Activated T-cell treated with anti-CD3 and anti-CD28 coated beads for 1 hour (primary cell): Measurements from ENCODE around the gene PCNX4.

Source experiments
- DNase-seq: peaks from one replicate; pipeline ENCODE4 v3.0.0-alpha.2; 2020; ENCODE audit warnings: low read depth

PCNX4 gene

DNA sequence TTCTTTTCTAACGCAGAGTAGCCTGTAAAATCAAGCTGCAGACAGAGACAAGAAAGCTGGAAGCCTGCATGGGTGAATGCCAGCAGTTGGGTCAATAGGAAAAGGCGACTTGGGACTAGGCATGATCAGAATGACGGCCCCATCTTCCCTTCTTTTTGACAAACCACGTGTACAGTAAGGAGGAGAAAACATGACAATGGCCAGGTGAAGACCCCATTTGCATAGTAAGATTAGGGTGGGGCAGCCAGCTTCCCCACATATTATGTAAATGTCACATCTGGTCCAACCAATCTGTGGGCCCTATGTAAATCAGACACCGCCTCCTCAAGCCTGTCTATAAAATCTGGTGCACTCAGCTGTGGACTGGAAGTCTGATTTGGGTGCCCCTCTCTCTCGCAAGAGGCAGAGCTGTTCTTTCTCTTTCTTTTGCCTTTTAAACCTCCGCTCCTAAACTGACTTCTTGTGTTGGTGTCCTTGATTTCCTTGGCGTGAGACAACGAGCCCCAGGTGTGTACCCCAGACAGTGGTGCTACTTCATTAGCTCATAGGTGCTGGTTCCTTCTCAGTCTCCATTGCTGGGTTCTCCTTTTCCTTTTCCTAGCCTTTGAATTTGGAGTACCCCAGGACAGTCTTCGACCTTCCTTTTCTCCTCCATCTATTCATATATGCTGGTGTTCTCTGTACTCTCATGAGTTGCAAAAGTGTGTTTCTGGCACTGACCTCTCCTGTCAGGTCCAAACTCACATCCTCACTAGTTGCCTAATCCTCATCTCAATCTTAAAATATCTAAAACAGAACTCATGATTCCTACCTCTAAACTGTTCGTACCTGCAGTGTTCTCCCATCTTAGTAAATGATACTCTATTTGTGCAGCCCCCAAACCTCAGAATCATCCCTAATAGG lies 82.9 kb downstream of the PCNX4 start:
- DNase-seq = no peak

DNA sequence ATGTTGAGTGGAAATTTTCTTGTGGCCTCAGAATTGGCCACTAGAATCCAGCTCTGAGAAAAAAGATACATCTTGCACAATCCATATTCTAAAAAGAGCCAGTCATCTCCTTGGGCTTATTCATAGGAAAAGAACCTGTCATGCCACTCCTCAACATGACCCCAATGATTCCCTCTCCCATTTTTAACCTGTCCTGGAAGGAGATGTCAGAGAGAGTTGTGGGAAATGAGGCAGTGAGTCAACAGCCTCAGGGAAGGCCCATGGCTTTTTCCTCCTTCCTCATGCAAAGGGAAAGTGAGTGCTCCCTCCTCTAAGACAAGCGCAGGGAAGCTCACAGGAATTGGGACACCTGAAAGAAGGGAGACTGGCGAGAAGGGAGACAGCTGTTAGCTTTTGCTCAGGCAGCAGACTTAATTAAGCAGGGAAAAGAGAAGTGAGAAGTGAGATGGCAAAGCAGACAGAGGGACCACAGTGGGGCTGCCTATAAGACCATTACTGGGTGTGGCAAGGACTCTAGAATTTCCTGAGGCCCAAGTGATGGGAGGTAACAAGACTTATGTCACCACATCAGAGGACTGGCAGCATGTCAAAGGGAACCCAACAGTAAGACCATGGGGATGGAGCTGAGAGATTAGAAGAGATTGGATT lies 83.7 kb downstream of the PCNX4 start:
- DNase-seq = no peak

DNA sequence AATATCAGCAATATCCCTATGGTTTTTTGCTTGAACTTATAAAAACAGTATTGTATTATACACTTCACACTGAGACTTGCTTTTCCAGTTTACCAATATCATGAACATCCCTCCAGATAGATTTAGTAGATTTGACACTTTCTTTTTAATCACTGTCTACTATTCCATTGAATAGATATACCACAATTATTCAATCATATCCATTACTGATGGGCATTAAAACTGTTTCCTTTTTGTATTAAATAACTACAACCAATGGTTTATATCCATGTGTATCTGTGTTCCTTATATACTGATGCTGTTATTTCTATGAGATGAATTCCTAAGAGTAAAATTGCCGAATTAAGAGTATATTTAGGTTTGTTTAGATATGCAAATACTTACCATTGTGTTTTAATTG lies 86.4 kb downstream of the PCNX4 start:
- no peak for DNase-seq

DNA sequence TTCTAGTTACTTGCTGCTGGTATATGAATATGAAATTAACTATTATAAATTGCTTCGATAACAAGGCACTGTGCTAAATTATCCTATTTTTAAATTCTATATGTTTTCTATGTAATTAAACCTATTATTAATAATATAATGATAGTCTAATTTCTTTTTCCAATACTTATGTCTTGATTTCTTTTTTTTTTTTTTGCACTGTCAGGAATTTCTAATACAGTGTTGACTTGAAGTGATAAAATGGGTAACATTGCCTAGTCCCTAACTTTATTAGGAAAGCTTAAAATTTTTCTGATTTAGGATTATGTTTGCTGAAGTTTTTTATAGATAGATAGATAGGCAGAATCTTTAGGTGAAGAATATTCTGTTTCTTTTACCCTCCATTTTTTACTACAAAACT lies 87.1 kb downstream of the PCNX4 start:
- no peak for DNase-seq

DNA sequence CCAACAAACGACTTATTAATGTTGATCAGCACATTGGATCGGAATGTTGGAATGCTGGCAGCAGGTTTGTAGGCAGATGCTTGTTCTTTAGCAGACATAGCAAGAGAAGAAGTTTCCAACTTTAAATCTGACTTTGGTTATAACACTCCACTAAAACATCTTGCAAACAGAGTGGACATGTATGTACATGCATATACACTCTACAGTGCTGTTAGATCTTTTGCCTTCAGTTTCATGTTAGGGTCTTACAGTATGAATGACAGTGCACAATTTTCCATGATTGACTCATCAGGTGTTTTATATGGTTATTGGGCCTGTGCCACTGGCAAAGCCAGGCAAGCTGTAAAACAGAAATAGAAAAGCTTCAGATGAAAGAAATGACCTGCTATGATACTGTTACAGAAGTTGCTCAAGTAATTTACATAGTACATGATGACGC lies 87.7 kb downstream of the PCNX4 start:
- no peak for DNase-seq

DNA sequence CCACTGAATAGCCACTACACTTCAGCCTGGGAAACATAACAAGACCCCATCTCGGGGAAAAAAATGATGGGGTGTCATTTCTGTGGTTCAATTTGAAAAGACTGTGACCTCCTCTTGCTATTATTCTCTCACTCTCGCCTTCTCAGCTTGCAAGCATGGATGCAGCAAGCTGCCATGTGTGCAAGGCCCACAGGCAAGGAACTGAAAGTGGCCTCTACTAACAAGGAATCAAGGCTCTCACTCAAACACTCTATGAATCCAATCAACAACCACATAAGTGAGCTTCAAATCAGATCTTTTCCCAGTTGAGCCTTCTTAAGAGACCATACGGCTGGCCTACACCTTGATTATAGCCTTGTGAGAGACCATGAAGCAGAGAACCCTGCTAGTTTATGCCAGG lies 91.4 kb downstream of the PCNX4 start:
- no peak for DNase-seq

DNA sequence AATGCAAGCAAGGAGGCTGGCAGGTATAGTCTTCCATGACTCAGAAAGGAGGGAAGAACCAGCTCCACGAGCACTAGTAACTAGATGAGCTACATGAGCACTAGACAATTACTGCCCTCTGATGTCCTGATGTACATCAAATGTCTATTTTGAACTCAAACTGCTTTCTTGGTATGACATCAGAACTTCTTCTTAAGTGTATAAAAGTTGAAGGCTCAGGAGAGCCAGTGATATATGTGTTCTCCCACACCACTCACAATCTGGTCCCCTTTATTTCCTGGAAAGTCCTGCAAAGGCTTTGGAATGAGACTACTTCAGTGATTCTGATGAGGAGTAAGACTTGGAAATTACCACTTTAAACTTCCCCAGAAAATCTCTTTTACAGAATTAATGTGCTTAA lies 92.0 kb downstream of the PCNX4 start:
- DNase-seq = no peak

DNA sequence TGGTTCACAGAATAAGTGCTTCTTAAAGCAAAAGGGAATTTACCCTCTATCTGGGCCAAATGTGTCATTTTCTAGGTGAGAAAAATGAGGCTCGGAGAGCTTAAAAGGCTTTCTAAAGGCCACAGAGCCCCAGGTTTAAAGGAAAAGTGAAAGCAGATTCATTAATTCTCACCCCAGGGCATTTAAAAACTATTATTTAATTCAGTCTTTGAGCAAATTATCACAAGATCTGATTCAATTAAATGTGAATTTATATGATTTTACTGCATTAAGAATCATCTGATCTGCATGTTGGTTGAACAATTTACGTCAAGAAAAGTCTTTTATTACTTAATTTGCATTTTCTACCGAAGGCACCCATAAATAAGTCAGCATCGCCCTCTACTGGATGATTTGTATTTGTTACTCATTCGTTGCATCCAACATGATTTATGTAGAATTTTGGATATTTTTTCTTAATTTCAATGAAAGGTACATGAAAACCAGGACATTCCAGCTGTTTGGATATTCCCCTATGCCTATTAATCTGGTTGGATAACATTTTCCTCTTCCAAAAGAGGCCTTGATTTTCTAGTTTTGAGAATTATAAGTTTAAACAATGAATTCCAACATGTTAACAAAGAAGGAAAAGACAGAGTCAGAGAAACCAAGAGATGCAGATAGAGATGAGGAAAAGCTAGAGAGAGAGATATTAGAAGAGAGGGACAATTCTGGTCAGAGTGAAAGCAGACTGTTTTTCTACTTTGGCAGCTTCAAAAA lies 92.6 kb downstream of the PCNX4 start:
- DNase-seq = no peak

DNA sequence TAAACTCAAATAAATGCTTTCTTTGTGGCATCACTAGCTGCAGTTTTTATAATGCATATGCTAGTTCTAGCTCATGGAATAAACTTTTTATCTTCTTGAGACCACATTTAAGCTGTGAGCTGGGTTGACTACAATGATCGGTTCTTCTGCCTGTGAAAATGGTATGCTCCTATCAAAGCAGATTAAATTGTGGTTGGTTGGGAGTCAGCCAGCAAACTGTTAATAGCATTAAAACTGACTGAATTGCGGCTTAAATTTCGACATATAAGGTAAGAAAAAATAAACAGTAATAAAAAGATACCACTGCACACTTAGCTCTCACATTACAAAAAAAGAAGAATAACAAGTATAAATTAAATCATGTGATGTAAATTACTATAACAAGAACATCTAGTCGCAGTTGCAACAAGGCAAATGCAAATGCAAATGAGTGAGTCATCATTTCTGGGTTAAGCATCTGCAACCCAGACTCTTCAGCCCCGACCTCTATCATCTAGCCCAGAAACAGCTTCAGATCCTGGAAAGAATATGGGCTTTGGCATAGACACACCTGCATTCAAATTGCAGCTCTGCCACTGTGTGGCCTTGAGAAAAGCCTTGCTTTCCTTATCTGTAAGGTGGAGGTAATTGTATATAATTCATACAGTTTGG lies 93.3 kb downstream of the PCNX4 start:
- no peak for DNase-seq

DNA sequence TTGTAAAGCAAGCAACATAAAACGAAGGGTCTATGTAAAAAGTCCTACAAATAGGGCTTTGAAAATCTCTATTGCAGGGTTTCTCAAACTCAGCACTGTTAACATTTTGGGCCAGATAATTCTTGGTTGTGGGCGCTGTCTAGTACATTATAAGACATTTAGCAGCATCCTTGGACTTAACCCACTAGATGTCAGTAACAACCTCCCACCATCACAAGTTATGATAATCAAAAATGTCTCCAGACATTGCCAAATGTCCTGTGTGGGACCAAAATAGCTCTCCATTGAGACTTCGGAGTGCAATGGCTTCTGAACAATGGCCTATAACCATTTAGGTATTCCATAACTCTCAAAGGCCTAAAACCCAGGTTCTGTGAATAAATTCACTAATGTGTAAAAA lies 96.4 kb downstream of the PCNX4 start:
- DNase-seq = no peak

DNA sequence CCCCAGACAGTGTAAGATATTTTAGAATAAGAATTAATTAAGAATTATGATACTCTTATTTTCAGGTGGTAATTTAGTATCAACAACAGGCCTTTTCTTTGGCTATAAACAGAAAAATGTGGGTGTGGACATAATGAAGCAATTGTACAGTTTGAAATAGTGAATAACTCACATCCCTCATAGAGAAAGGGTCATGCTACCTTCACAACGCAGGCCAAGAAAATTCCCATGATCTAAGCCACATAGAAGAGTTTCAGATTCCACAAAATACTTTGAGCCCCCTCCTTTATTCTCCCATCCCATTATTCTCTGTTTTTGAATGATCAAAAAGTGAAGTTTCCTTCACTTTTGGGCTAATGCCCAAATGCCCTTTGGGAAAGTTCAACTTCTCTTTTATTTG lies 97.0 kb downstream of the PCNX4 start:
- no peak for DNase-seq

DNA sequence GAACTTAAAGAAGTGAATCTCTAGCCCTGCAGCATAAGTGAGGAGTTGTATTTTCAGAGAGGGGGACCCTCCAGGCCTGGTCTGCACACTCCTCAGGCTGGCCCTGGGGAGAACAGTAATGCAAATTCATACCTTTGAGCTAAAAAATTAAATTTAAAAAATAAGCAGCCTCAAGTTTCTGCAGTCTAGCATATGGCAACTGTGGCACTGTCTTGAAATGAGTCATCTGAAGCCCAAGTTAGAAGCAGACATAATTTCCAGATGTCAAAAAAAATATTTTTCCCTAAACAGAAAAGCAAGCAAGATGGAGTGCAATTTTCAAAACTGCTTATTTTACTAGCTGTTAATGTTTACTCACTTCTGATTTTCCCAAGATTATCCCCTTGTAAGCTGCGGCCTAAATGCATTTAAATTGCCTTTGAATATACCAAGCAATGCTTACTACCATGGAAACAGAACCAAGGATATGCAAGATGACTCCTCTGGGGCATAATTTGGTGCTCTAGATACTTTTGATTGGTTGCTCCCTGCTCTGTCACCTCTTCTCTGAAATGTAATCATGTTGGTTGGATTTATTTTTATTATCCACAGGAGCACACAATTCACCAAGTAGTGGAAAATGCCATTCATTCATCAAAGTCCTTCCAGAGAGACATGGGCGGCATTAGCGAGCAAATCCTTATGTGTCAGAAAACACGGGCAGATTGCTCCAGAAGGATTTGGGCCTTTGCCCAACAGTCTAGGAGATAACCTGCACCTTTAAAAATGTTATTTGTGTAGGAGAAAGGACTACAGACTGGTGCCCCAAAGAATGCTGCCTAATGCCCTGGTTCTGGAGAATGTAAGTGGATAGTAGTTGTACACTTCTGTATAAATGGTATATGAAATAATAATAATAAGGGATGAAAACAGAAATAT lies 98.5 kb downstream of the PCNX4 start:
- DNase-seq = no peak

DNA sequence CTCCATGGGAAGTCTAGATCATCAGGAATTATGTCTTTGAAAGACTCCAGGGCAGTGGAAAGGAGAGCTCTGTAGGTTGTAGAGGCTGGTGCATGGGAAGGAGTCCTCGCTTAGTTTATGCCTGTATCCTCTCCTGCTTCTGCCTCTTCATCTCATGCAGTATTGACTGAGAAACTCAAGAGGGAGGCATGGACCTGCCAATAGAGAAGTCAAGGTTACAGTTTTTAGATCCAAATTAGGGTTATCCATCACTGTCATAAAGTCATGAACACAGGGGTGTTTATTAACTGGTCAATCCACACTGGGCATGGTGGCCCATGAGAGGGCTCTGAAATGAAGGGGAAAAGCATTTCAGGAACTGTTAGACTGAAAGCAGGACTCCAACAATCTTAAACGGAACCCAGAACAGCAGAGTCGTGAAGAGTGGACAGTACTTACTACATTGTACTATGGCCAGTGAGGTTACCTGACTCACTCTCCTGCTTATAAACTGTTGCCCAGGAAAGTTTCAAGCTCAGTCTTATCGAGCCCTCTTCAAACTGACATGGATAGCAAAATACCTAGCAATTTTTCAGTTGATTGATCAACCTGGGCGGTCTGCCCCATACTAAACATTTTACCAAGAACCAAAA lies 103.6 kb downstream of the PCNX4 start:
- no peak for DNase-seq

DNA sequence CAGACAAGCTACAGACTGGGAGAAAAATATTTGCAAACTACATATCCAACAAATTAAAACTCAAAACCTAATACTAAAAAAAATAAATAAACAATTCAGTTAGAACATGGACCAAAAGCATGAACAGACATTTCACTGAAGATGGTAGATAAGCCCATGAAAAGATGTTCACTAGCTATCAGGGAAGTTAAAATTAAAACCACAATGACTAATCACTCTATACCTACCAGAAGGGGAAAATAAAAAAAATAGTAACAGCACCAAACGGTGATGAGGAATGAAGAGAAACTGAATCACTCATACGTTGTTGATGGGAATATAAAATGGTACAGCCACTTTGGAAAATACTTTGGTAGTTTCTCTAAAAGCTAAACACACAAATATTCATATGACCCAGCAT lies 104.6 kb downstream of the PCNX4 start:
- no peak for DNase-seq

DNA sequence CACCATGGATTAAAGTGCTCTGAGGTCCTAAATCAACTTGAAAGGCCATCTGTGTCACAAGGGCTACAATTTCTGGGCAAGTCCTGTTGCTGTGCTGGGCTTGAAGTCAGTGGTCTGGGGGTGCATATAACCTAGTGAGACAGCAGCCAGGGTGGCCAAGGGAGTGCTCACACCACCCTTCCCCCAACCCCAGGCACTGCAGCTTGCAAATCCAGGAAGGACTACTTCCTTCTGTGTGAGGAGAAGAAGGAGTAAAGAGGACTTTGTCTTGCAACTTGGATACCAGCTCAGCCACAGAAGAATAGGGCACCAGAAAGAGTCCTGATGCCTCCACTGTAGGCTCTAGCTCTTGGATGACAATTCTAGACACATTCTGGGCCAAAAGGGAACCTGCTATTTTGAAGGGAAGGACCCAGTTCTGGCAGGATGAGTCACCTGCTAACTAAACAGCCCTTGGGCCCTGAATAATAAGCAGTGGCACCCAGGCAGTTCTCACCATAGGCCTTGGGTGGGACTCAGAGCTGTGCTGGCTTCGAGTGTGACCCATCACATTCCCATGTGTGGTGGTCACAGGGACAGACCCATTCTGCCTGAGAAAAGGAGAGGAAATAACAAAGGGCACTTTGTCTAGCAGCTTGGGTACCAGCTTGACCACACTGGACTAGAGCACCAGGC lies 106.0 kb downstream of the PCNX4 start:
- no peak for DNase-seq

DNA sequence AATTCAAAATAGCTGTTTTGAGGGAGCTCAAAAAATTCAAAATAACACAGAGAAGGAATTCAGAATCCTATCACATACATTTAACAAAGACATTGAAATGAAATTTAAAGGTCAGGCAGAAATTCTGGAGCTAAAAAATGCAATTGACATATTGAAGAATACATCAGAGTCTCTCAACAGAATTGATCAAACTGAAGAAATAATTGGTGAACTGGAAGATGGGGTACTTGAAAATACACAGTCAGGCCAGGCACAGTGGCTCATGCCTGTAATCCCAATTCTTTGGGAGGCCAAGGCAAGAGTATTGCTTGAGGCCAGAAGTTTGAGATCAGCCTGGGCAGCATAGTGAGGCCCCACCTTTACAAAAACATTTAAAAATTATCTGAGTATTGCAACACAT lies 107.6 kb downstream of the PCNX4 start:
- no peak for DNase-seq

DNA sequence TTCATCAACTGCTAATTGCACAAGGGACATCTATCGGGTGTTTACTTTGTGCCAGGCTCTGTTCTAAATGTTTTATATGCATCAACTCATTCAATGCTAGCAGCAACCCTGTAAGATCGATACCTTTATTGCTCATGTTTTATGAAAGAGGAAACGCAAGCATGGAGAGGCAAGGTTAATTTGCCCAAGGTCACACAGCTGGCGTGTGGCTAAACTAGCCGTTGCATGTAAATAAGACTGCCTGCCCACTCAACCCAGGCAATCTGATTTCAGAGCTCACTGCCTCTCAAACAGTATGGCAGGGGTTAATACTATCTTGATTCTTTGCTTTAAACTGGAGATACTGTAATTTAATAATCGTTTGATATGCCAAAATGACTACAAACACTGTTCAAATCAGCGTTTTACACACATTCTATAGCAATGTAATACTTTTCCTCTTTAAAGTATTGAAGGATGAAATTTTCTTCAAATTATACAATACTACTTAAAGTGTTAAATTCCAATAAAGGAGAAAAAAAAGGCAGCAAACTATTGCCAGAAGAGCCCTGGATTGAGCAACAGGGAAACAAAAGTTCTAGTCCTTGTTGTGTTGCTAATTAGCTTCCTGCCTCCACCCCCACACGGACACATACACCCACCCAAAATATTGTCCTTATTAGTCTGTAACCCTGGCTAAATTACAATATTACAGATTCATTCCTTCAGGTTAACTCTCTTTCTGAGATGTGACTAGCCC lies 112.5 kb downstream of the PCNX4 start:
- DNase-seq = no peak

DNA sequence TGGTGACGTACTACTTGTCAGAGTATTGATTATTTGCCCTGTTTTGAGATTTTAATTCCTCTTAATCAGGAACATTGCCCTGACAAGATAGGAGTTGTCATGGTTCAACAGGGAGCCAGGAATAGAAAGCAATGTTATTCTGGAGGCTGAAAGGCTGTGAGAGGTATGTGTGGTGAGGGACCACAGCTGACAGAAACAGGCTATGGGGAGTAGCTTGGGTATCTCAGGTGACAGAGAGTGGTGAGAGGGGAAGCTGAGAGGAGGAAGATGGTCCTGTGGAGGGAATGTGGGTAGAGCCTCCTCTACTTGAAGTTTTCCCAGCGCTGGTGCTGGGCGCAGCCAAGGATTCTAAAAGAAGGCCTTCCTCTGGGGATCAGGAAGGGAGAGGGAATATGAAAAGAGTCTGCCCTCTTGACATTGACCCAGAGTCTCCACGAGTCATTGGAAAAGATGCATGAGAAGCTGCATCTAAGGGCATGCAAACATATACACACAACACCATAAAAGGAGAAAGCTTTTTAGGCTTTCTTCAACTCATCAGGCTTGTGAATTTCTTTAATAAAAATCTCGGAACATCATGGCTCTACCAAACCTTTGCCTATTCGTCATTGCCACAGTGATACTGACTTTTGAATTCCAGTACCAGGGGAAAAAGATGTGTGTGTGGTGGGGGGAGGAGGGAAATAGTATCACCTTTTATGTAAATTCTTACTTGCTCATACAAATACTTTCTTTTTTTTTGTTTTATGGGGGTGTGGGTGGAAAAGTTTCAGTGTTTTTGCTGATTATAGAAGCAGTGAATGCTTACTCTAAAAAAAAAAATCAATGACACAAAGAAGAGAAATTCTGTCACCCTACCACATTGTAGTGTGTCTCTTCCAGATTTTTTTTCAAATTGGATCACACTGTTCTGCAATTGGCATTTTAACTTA lies 113.4 kb downstream of the PCNX4 start:
- DNase-seq = no peak
